Measurements from ENCODE around the gene LAD1.

The LAD1 gene

DNA sequence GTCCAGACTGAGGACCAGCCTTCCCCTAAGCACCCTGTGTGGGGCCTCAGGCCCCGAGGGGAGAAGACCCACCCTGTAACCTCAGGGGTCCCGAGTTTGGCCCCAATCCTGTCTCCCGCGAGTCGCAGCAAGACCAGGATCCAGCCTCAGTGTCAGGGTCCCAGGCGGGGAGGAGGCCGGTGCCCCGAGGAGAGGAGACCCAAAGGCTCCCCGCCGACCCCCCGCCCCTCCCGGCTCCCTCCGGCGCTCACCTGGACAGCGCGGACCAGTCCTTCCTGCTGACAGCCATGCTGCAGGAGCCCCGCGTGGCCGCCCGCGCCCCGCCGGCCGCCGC is at the start of gene LAD1:
LAD1 (minus strand) TSS at position 307 of the 334 bp plus-strand sequence; CDS start at position 289, 18 bp downstream.
- no peak within 1 kb of the TSS for H3K27ac Mint-ChIP-seq
- H3K36me3 Mint-ChIP-seq = no peaks in the 10 kb centered on the region
- no peaks in the 10 kb centered on the region for H3K9me3 Mint-ChIP-seq
- H3K4me3 Mint-ChIP-seq = no peak within 1 kb of the TSS
- no peak for DNase-seq
- CTCF ChIA-PET = no interaction called here
- H3K27me3 Mint-ChIP-seq = peaks cover 15% of the 10 kb centered on the region
- H3K4me1 Mint-ChIP-seq = no peaks in the 10 kb centered on the region

DNA sequence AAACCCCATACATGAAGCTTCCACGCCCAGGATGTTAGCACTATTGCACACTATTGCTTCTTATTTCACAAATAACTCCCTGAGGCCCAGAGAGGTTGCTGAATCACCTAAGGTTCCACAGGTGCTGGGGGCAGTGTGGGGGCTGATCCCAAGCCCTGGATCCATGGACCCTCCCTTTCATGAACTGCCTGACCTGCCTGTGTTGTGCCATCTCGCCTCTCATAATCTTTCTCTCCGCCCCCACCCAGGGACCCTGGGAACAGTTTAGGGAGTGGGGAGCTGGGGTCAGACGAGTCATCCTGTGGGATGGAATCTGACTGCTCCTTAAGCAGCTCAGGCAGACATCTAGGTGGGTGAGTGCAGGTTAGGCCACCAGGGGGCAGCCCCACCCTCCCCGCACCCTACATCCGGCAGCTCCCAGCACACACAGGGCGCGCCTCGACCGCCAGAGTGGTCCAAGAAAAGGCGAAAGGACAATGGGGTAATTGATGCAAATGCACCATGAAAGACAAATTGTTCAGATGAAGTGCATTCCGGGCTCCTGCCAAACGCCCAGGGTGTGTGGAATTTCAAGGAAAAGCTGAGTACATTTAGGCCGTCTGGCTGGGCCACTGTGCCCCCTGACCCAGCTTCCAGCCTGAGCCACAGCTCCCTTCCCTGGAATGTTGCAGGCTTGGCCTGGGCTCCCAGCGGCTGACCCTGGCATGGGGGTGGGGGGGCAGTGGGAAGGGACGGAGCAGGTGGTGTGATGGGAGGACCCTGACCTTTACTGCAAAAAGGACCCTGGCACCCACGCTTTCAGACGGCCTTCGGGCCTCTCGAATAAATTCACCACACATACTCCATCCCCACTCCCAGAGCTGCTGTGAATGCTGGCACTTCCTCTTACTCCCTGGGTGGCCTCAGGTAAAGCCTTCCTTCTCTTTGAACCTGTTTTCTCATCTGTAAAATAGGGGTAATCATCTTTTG is 49.1 kb upstream of the LAD1 start:
- Mint-ChIP-seq H3K27me3 (peaks cover 63% of the 10 kb centered on the region), H3K4me1 (peaks cover 25% of the 10 kb centered on the region), H3K27ac (no peak overlapping the region), H3K36me3 (no peaks in the 10 kb centered on the region), H3K4me3 (no peak overlapping the region), H3K9me3 (no peaks in the 10 kb centered on the region)
- DNase-seq = peak; percentile 81
- CTCF ChIA-PET = interaction anchor here (1.2 to 7.7 kb wide), 22 partner anchors 9 to 111 kb away, joined by 3 to 156 read pairs (median 6); partner anchors contain the start of genes CSRP1 and PHLDA3

GRCh38 chr1:201445310-201445709 is 46.2 kb upstream of the LAD1 start:
- Mint-ChIP-seq H3K27me3 (peaks cover 53% of the 10 kb centered on the region), H3K9me3 (no peaks in the 10 kb centered on the region), H3K4me1 (peaks cover 7% of the 10 kb centered on the region), H3K27ac (no peak overlapping the region), H3K36me3 (no peaks in the 10 kb centered on the region), H3K4me3 (no peak overlapping the region)
- DNase-seq = no peak
- CTCF ChIA-PET = interaction anchor here (0.9 to 7.7 kb wide), 4 partner anchors 11 to 67 kb away, joined by 3 to 156 read pairs (median 83); no protein-coding TSS in a partner anchor

GRCh38 chr1:201444792-201445191 is 45.7 kb upstream of the LAD1 start:
- H3K27ac Mint-ChIP-seq = no peak overlapping the region

GRCh38 chr1:201443747-201444146 is 44.6 kb upstream of the LAD1 start:
- H3K4me1 Mint-ChIP-seq = peaks cover 3% of the 10 kb centered on the region
- H3K9me3 Mint-ChIP-seq = no peaks in the 10 kb centered on the region
- no peak overlapping the region for H3K27ac Mint-ChIP-seq
- no peak for DNase-seq
- H3K36me3 Mint-ChIP-seq = no peaks in the 10 kb centered on the region
- CTCF ChIA-PET = interaction anchor here (1.5 to 7.7 kb wide), 2 partner anchors 22 to 37 kb away, joined by 7 to 156 read pairs; no protein-coding TSS in a partner anchor
- peaks cover 45% of the 10 kb centered on the region for H3K27me3 Mint-ChIP-seq
- no peak overlapping the region for H3K4me3 Mint-ChIP-seq

More at GRCh38 chr1:201444792-201445191, 45.7 kb upstream of the LAD1 start:
- peaks cover 51% of the 10 kb centered on the region for H3K27me3 Mint-ChIP-seq
- H3K36me3 Mint-ChIP-seq = no peaks in the 10 kb centered on the region
- H3K9me3 Mint-ChIP-seq = no peaks in the 10 kb centered on the region
- H3K4me3 Mint-ChIP-seq = no peak overlapping the region
- DNase-seq = no peak
- H3K4me1 Mint-ChIP-seq = peaks cover 3% of the 10 kb centered on the region
- CTCF ChIA-PET = interaction anchor here (6.0 to 7.7 kb wide), 3 partner anchors 10 to 67 kb away, joined by 47 to 156 read pairs (median 119); no protein-coding TSS in a partner anchor

GRCh38 chr1:201436969-201437368 is 37.8 kb upstream of the LAD1 start:
- H3K4me3 Mint-ChIP-seq = no peak overlapping the region
- no peak overlapping the region for H3K27ac Mint-ChIP-seq
- no peaks in the 10 kb centered on the region for H3K36me3 Mint-ChIP-seq
- DNase-seq = no peak
- H3K27me3 Mint-ChIP-seq = peaks cover 34% of the 10 kb centered on the region
- H3K9me3 Mint-ChIP-seq = no peaks in the 10 kb centered on the region
- H3K4me1 Mint-ChIP-seq = peaks cover 5% of the 10 kb centered on the region
- CTCF ChIA-PET = interaction anchor here (1.2 to 4.7 kb wide), 5 partner anchors 10 to 67 kb away, joined by 3 to 55 read pairs (median 7); partner anchors contain the start of gene PHLDA3

GRCh38 chr1:201436393-201436792 is 37.3 kb upstream of the LAD1 start:
- Mint-ChIP-seq H3K36me3 (no peaks in the 10 kb centered on the region), H3K9me3 (no peaks in the 10 kb centered on the region), H3K27ac (no peak overlapping the region), H3K4me1 (peaks cover 5% of the 10 kb centered on the region), H3K27me3 (peaks cover 34% of the 10 kb centered on the region), H3K4me3 (no peak overlapping the region)
- no peak for DNase-seq
- CTCF ChIA-PET = interaction anchor here (0.6 to 4.7 kb wide), 13 partner anchors 11 to 393 kb away, joined by 3 to 55 read pairs (median 6); partner anchors contain the start of gene PHLDA3

- H3K27me3 Mint-ChIP-seq = peaks cover 41% of the 10 kb centered on the region
- no peak for DNase-seq
- no peak overlapping the region for H3K4me3 Mint-ChIP-seq
- peaks cover 5% of the 10 kb centered on the region for H3K4me1 Mint-ChIP-seq
- CTCF ChIA-PET = interaction anchor here (0.6 to 4.7 kb wide), 7 partner anchors 13 to 477 kb away, joined by 3 to 55 read pairs (median 5); partner anchors contain the start of gene PHLDA3
- H3K9me3 Mint-ChIP-seq = no peaks in the 10 kb centered on the region
- H3K36me3 Mint-ChIP-seq = no peaks in the 10 kb centered on the region
- H3K27ac Mint-ChIP-seq = no peak overlapping the region
Observed at GRCh38 chr1:201434266-201434665, 35.1 kb upstream of the LAD1 start.

DNA sequence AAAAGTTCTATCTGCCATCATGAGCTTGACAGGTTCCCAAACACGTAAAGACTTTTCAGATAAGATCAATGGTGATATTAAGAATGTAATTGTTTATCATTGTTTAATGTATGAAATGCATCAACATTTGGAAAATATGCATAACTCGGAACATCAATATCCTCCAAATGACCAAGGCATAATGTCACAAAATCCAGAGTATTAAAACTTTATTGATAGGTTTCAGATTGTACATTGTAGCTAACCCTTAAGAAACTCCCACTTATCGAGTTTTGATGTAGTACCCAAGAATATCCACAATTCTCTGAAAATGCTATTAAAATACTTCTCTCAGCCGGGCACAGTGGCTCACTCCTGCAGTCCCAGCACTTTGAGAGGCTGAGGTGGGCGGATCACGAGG is 34.5 kb upstream of the LAD1 start:
- Mint-ChIP-seq H3K27me3 (peaks cover 42% of the 10 kb centered on the region), H3K36me3 (no peaks in the 10 kb centered on the region), H3K9me3 (no peaks in the 10 kb centered on the region), H3K4me3 (no peak overlapping the region), H3K27ac (no peak overlapping the region), H3K4me1 (peaks cover 5% of the 10 kb centered on the region)
- DNase-seq = no peak
- CTCF ChIA-PET = interaction anchor here (0.6 to 4.7 kb wide), 5 partner anchors 9 to 79 kb away, joined by 3 to 55 read pairs (median 37); no protein-coding TSS in a partner anchor

DNA sequence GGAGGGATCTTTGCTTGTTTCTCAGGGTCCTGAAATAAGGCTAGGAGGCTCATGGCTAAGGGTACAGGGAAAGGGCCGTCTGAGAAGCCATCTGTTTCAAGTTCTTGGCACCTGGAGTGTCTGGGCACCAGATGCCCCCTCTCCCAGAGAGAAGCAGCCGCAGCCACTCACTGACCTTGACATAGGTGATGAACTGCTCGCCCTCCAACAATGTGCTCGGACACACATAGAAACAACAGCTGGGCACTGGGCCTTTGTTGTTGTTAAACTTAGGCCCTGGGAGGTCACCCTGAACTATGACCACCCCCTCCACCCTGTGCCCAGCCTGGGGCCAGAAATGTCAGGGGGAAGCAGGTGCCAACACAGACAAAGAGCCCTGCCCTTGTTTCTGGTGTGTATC is 31.7 kb upstream of the LAD1 start:
- peaks cover 45% of the 10 kb centered on the region for H3K27me3 Mint-ChIP-seq
- no peak for DNase-seq
- H3K4me1 Mint-ChIP-seq = peaks cover 5% of the 10 kb centered on the region
- H3K36me3 Mint-ChIP-seq = no peaks in the 10 kb centered on the region
- H3K27ac Mint-ChIP-seq = no peak overlapping the region
- H3K4me3 Mint-ChIP-seq = no peak overlapping the region
- no peaks in the 10 kb centered on the region for H3K9me3 Mint-ChIP-seq
- CTCF ChIA-PET = no interaction called here

DNA sequence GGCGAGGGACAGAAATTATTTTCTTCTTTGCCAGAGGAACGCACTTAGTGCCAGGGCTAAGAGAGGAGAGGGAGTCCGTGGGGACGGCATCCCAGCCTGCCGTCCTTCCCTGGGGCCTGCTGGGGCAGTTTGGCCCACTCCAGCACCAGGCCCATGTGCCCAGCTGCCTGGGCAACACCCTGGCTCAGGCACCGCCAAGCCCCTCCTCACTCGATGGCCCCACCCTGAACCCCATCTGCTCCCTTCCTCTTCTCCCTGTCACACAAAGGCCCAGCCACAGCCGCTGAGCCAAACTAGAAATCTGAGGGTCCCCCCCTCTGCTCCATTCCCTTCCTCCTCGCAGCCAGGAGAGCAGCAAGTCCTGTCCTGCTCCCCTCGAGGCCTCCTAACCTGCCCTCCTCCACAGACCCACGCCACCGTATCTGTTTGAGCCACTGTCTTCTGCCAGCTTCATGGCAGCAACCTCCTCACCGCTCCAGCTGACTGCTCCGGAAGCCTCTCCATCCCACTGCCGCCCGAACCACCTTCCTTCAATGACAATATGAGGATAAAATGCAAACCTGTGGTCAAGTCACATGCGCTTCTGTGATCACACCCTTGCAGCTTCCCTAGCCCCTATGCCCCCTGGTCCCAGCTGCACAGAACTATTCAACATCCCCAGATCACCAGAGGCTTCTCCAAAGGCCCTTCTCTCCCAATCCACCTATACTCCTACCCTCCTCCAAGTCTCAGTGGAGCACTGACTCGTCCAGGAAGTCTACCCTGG is 30.8 kb upstream of the LAD1 start:
- no peak for DNase-seq
- Mint-ChIP-seq H3K4me1 (peaks cover 3% of the 10 kb centered on the region), H3K27me3 (peaks cover 42% of the 10 kb centered on the region), H3K4me3 (no peak overlapping the region), H3K27ac (no peak overlapping the region), H3K36me3 (no peaks in the 10 kb centered on the region), H3K9me3 (no peaks in the 10 kb centered on the region)
- CTCF ChIA-PET = no interaction called here

DNA sequence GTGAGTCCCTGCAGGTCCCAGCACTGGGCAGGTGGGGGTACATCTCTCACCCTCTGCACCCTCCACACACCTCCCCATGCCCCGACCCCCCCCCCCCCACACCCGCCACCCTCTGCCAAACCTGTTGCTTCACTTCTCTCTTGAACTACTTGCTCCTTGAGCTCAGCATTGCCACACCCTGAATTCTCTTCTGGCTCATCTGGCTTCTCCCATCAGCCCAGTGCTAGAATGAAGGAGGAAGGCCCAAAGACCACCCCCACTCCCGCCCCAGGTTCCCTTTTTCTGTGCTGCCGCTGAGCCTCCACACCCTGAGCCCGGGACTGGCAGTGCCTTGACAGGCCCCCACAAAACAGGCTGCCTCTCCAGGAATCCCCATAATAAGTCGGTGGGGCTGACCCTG is 28.8 kb upstream of the LAD1 start:
- CTCF ChIA-PET = no interaction called here
- Mint-ChIP-seq H3K36me3 (no peaks in the 10 kb centered on the region), H3K9me3 (no peaks in the 10 kb centered on the region), H3K4me1 (peaks cover 3% of the 10 kb centered on the region), H3K27me3 (peaks cover 41% of the 10 kb centered on the region), H3K4me3 (no peak overlapping the region), H3K27ac (no peak overlapping the region)
- no peak for DNase-seq

DNA sequence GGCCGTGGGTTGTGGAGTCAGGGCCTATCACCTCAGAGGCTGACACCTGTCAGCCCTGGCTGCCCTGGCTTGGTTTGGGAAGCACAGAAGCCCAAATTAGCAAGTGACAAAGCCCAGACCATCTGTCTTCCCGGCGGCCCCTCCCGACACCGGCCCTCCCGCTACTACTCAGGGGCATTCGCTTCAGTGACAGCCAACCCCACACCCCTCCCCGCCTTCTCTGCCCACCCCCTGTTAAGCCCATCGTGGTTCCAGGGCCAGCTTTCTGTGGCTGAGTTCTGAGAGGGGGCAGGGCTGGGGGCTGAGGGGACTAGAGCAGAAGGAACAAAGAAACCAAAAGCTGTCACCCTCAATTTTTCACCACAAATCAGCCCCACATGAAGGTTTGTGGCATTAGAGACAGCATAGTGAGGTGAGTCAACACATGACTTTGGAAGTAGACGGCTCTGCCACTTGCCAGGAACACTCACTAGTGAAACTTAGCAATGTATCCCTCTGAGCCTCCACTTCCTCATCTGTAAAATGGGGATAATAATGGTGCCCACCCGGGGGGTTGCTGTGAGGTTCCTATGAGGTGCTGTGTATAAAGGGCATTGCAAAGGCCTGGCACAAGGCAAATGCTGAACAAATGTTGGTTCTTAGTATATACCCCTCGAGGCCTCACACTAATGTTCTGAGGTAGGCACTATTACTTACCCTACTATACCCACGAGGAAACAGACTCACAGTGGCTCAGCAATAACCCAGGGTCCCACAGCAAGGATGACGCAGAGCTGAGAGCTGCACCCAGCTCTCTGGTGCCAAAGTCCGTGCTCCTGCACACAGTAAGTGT is 27.6 kb upstream of the LAD1 start:
- peak; percentile 32 for DNase-seq
- peaks cover 46% of the 10 kb centered on the region for H3K27me3 Mint-ChIP-seq
- no peak overlapping the region for H3K4me3 Mint-ChIP-seq
- H3K9me3 Mint-ChIP-seq = no peaks in the 10 kb centered on the region
- H3K36me3 Mint-ChIP-seq = no peaks in the 10 kb centered on the region
- no peak overlapping the region for H3K27ac Mint-ChIP-seq
- peaks cover 3% of the 10 kb centered on the region for H3K4me1 Mint-ChIP-seq
- CTCF ChIA-PET = interaction anchor here (1.7 kb wide), 1 partner anchor 9 kb away, joined by 10 read pairs; no protein-coding TSS in a partner anchor

Data from activated naive CD4-positive, alpha-beta T cell treated with anti-CD3 and anti-CD28 coated beads, Interleukin-2, amount 10 ng/mL, durations not matched to agents 7 days and 5 days (primary cell).